Endothelial cell of hepatic sinusoid (primary cell): Measurements from ENCODE around the gene GNAI3.

Experiments used
- in situ Hi-C: cut with HindIII; loops from 2 replicates; pipeline ENCODE4 v1.10.0; 2017; ENCODE audit warnings: low sequenced_read_pairs

The GNAI3 gene

GRCh38 chr1:109523706-109524105 lies 24.7 kb upstream of the GNAI3 start:
- in situ Hi-C loops: no loop called here

- in situ Hi-C loops: loop anchor here (25.0 kb wide), 1 partner anchor 235 kb away; the partner anchor contains the start of gene EPS8L3
Observed at GRCh38 chr1:109527098-109527811, 21.2 kb upstream of the GNAI3 start.

GRCh38 chr1:109527846-109528695 lies 20.3 kb upstream of the GNAI3 start:
- in situ Hi-C loops: loop anchor here (25.0 kb wide), 1 partner anchor 234 kb away; the partner anchor contains the start of gene EPS8L3

GRCh38 chr1:109528712-109529111 lies 19.7 kb upstream of the GNAI3 start:
- in situ Hi-C loops: loop anchor here (25.0 kb wide), 1 partner anchor 234 kb away; the partner anchor contains the start of gene EPS8L3

GRCh38 chr1:109529881-109530456 lies 18.4 kb upstream of the GNAI3 start:
- in situ Hi-C loops: loop anchor here (25.0 kb wide), 1 partner anchor 232 kb away; the partner anchor contains the start of gene EPS8L3

GRCh38 chr1:109530457-109531087 lies 17.8 kb upstream of the GNAI3 start:
- in situ Hi-C loops: loop anchor here (25.0 kb wide), 1 partner anchor 232 kb away; the partner anchor contains the start of gene EPS8L3

GRCh38 chr1:109531380-109531779 lies 17.0 kb upstream of the GNAI3 start:
- in situ Hi-C loops: loop anchor here (25.0 kb wide), 1 partner anchor 231 kb away; the partner anchor contains the start of gene EPS8L3

- in situ Hi-C loops: loop anchor here (25.0 kb wide), 1 partner anchor 230 kb away; the partner anchor contains the start of gene EPS8L3
Observed at GRCh38 chr1:109531826-109532364, 16.5 kb upstream of the GNAI3 start.

GRCh38 chr1:109532365-109533136 lies 15.9 kb upstream of the GNAI3 start:
- in situ Hi-C loops: loop anchor here (25.0 kb wide), 1 partner anchor 230 kb away; the partner anchor contains the start of gene EPS8L3

GRCh38 chr1:109534307-109534858 lies 14.0 kb upstream of the GNAI3 start:
- in situ Hi-C loops: loop anchor here (25.0 kb wide), 1 partner anchor 228 kb away; the partner anchor contains the start of gene EPS8L3

- in situ Hi-C loops: loop anchor here (5.0 to 25.0 kb wide), 3 partner anchors 43 to 227 kb away; partner anchors contain the start of genes CYB561D1 and EPS8L3
Observed at GRCh38 chr1:109535481-109535880, 12.9 kb upstream of the GNAI3 start.

- in situ Hi-C loops: loop anchor here (5.0 to 25.0 kb wide), 3 partner anchors 44 to 226 kb away; partner anchors contain the start of genes CYB561D1 and EPS8L3
Observed at GRCh38 chr1:109535971-109536491, 12.4 kb upstream of the GNAI3 start.

GRCh38 chr1:109537450-109538178 lies 10.8 kb upstream of the GNAI3 start:
- in situ Hi-C loops: loop anchor here (5.0 to 25.0 kb wide), 3 partner anchors 45 to 225 kb away; partner anchors contain the start of genes CYB561D1 and EPS8L3

- in situ Hi-C loops: loop anchor here (5.0 to 25.0 kb wide), 3 partner anchors 47 to 223 kb away; partner anchors contain the start of genes CYB561D1 and EPS8L3
Observed at GRCh38 chr1:109538827-109539555, 9.4 kb upstream of the GNAI3 start.

GRCh38 chr1:109539676-109540075 lies 8.7 kb upstream of the GNAI3 start, which contains the start of gene GPR61:
TSS of gene GPR61 (plus strand) at chr1:109539872. CDS start at chr1:109543023, 3,151 bp downstream.
- in situ Hi-C loops: loop anchor here (5.0 to 25.0 kb wide), 3 partner anchors 47 to 223 kb away; partner anchors contain the start of genes CYB561D1 and EPS8L3

GRCh38 chr1:109541102-109541501 lies 7.3 kb upstream of the GNAI3 start:
- in situ Hi-C loops: loop anchor here (25.0 kb wide), 1 partner anchor 221 kb away; the partner anchor contains the start of gene EPS8L3

GRCh38 chr1:109542657-109543056 lies 5.8 kb upstream of the GNAI3 start:
- in situ Hi-C loops: loop anchor here (25.0 kb wide), 1 partner anchor 220 kb away; the partner anchor contains the start of gene EPS8L3
